Astrocyte of the cerebellum (primary cell): Measurements from ENCODE around the gene ARSK.

Source experiments
- DNase-seq: peaks from one replicate; pipeline ENCODE4 v3.0.0-alpha.2; 2011; ENCODE audit warnings: low read depth
- H3K4me3 ChIP-seq: 2 replicates; pipeline ENCODE4 v1.5.1; 2011; ENCODE audit warnings: mild to moderate bottlenecking, low read depth, low read length, moderate library complexity
- CTCF ChIP-seq: IDR thresholded peaks from 2 replicates; pipeline ENCODE4 v1.5.1; 2012; ENCODE audit warnings: low read length, low read depth, moderate library complexity, mild to moderate bottlenecking; ENCODE audit errors: missing control alignments
- in situ Hi-C: cut with HindIII; loops from 2 replicates; pipeline ENCODE4 v1.10.0; 2017; ENCODE audit warnings: low sequenced_read_pairs

ARSK gene

GRCh38 chr5:95647886-95648860 lies 93.3 kb downstream of the ARSK start:
- in situ Hi-C loops: no loop called here
- TF ChIP-seq CTCF: no peak
- no peak overlapping the region for H3K4me3 ChIP-seq
- no peak for DNase-seq

GRCh38 chr5:95649274-95649673 lies 94.4 kb downstream of the ARSK start:
- no peak overlapping the region for H3K4me3 ChIP-seq
- no peak for DNase-seq
- TF ChIP-seq CTCF: no peak
- in situ Hi-C loops: no loop called here

- no peak for DNase-seq
- TF ChIP-seq CTCF: no peak
- in situ Hi-C loops: no loop called here
- no peak overlapping the region for H3K4me3 ChIP-seq
Observed at GRCh38 chr5:95649842-95650620, 95.1 kb downstream of the ARSK start.

GRCh38 chr5:95652849-95653248 lies 97.9 kb downstream of the ARSK start:
- DNase-seq: no peak
- in situ Hi-C loops: no loop called here
- H3K4me3 ChIP-seq: no peak overlapping the region
- TF ChIP-seq CTCF: no peak

GRCh38 chr5:95654196-95654595 lies 99.3 kb downstream of the ARSK start:
- in situ Hi-C loops: no loop called here
- no peak overlapping the region for H3K4me3 ChIP-seq
- DNase-seq: no peak
- TF ChIP-seq CTCF: no peak
